Liver (tissue), 3 donors: Measurements from ENCODE around the gene KTN1.

Source experiments
- CTCF ChIP-seq: fragments of 150-350 bp; IDR thresholded peaks from 2 replicates; pipeline ENCODE4 v1.5.1; 2017; ENCODE audit warnings: improper control_type of control experiment, low read depth, low read length; ENCODE audit not compliant: missing input control
- EGR1 ChIP-seq, 2 donors: IDR thresholded peaks; 2 replicates each; pipeline ENCODE4 v1.6.1; 2016 to 2018; ENCODE audit warnings: antibody characterized with exemption in 2 of 2, low read depth in 2 of 2
- FOXA1 ChIP-seq: IDR thresholded peaks from 2 replicates; pipeline ENCODE4 v1.6.1; 2016; ENCODE audit warnings: antibody characterized with exemption
- GABPA ChIP-seq, 2 donors: IDR thresholded peaks in 1 of 2; conservative IDR thresholded peaks in 1 of 2; 2 replicates each; pipeline ENCODE4 v1.6.1; 2016; ENCODE audit warnings: antibody characterized with exemption in 2 of 2, mild to moderate bottlenecking in 1 of 2, moderate library complexity in 1 of 2
- JUND ChIP-seq, 2 donors: IDR thresholded peaks; 2 replicates each; pipeline ENCODE4 v1.6.1; 2016; ENCODE audit warnings: antibody characterized with exemption in 2 of 2
- NR2F2 ChIP-seq: IDR thresholded peaks from 2 replicates; pipeline ENCODE4 v1.6.1; 2016; ENCODE audit warnings: antibody characterized with exemption
- RAD21 ChIP-seq, 2 donors: IDR thresholded peaks; 2 replicates each; pipeline ENCODE4 v1.6.1; 2016; ENCODE audit warnings: antibody characterized with exemption in 2 of 2, mild to moderate bottlenecking in 2 of 2
- RXRA ChIP-seq, 2 donors: IDR thresholded peaks; 2 replicates each; pipeline ENCODE4 v1.6.1; 2017 to 2018; ENCODE audit warnings: antibody characterized with exemption in 2 of 2, mild to moderate bottlenecking in 1 of 2
- SP1 ChIP-seq: IDR thresholded peaks from 2 replicates; pipeline ENCODE4 v1.6.1; 2018; ENCODE audit warnings: antibody characterized with exemption, mild to moderate bottlenecking
- TAF1 ChIP-seq: conservative IDR thresholded peaks from 2 replicates; pipeline ENCODE4 v1.6.1; 2016; ENCODE audit warnings: antibody characterized with exemption, mild to moderate bottlenecking
- YY1 ChIP-seq: IDR thresholded peaks from 2 replicates; pipeline ENCODE4 v1.6.1; 2016; ENCODE audit warnings: antibody characterized with exemption, mild to moderate bottlenecking
- TF ChIP-seq, protein P1 (sequence below): IDR thresholded peaks from 2 replicates; pipeline ENCODE4 v1.6.1; 2016; ENCODE audit warnings: antibody characterized with exemption
- TF ChIP-seq, protein P2 (sequence below): IDR thresholded peaks from 2 replicates; pipeline ENCODE4 v1.6.1; 2016; ENCODE audit warnings: antibody characterized with exemption, mild to moderate bottlenecking
- TF ChIP-seq, protein P3 (sequence below): IDR thresholded peaks from 2 replicates; pipeline ENCODE4 v1.6.1; 2016; ENCODE audit warnings: antibody characterized with exemption
- donor health status: healthy.
- donor health status: healthy.

DNA sequence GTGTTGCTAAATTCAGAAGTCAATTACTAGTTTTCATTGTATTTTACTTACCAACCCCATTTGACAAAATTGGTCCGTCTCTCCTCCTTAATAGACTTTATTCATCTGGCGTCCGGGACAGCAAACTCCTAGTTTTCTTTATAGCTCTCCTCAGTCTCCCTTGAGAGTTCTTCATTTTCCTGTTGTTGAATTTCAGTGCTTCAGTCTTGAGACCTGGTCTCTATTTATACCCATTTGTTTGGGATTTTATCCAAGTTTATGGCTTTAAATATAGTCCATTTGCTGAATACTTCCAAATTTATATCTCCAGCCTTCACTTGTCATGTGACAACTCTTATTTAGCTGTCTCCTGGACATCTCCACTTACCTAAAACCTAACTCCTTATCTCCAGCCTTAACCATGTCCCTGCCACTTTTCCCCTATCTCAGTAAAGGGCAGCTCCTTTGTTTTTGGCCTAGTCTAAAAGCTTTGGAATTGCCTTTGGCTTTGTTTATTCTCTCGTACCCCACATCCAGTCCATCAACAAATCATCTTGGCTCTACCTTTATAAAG, 23.5 kb downstream of the KTN1 start:
- no peak for TF ChIP-seq CTCF
- no peak for TF ChIP-seq FOXA1
- no peak for TF ChIP-seq RAD21 (IDR thresholded peaks at IDR 0.05)
- TF ChIP-seq TAF1 = no peak
- no peak for TF ChIP-seq YY1
- TF ChIP-seq, protein P1, sequence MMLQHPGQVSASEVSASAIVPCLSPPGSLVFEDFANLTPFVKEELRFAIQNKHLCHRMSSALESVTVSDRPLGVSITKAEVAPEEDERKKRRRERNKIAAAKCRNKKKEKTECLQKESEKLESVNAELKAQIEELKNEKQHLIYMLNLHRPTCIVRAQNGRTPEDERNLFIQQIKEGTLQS = no peak
- TF ChIP-seq, protein P2, sequence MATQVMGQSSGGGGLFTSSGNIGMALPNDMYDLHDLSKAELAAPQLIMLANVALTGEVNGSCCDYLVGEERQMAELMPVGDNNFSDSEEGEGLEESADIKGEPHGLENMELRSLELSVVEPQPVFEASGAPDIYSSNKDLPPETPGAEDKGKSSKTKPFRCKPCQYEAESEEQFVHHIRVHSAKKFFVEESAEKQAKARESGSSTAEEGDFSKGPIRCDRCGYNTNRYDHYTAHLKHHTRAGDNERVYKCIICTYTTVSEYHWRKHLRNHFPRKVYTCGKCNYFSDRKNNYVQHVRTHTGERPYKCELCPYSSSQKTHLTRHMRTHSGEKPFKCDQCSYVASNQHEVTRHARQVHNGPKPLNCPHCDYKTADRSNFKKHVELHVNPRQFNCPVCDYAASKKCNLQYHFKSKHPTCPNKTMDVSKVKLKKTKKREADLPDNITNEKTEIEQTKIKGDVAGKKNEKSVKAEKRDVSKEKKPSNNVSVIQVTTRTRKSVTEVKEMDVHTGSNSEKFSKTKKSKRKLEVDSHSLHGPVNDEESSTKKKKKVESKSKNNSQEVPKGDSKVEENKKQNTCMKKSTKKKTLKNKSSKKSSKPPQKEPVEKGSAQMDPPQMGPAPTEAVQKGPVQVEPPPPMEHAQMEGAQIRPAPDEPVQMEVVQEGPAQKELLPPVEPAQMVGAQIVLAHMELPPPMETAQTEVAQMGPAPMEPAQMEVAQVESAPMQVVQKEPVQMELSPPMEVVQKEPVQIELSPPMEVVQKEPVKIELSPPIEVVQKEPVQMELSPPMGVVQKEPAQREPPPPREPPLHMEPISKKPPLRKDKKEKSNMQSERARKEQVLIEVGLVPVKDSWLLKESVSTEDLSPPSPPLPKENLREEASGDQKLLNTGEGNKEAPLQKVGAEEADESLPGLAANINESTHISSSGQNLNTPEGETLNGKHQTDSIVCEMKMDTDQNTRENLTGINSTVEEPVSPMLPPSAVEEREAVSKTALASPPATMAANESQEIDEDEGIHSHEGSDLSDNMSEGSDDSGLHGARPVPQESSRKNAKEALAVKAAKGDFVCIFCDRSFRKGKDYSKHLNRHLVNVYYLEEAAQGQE = no peak
- no peak for TF ChIP-seq GABPA (IDR thresholded peaks at IDR 0.05 in 1 of 2, conservative IDR thresholded peaks at IDR 0.05 in 1 of 2)
- TF ChIP-seq JUND (IDR thresholded peaks at IDR 0.05) = no peak
- TF ChIP-seq RXRA (IDR thresholded peaks at IDR 0.05) = no peak
- TF ChIP-seq SP1 = no peak
- TF ChIP-seq, protein P3, sequence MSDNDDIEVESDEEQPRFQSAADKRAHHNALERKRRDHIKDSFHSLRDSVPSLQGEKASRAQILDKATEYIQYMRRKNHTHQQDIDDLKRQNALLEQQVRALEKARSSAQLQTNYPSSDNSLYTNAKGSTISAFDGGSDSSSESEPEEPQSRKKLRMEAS = no peak
- TF ChIP-seq NR2F2 = no peak
- no peak for TF ChIP-seq EGR1 (IDR thresholded peaks at IDR 0.05; ENCODE audit: low read depth in 2 of 2)
